HL-60 (cell line): ENCODE data around the gene CRISP1.

Experiments
- CTCF ChIP-seq: IDR thresholded peaks from one replicate; pipeline ENCODE4 v1.5.1; 2011; ENCODE audit warnings: low read length, control low read depth, inconsistent platforms; ENCODE audit not compliant: insufficient read depth
- GABPA ChIP-seq: IDR thresholded peaks from 2 replicates; pipeline ENCODE4 v1.6.1; 2012; ENCODE audit warnings: low read depth
- POLR2AphosphoS5 ChIP-seq: IDR thresholded peaks from 2 replicates; pipeline ENCODE4 v1.6.1; 2012; ENCODE audit warnings: low read depth
- REST ChIP-seq: IDR thresholded peaks from 2 replicates; pipeline ENCODE4 v1.6.1; 2012; ENCODE audit warnings: low read depth; ENCODE audit not compliant: insufficient replicate concordance

- TF ChIP-seq CTCF (no peak), POLR2AphosphoS5 (no peak), GABPA (no peak), REST (no peak)
These were observed 60.2 kb downstream of the CRISP1 start for GRCh38 chr6:49806145-49806544.
